GM23338 (cell line): ENCODE results near the gene HDAC9. TPM values are rescaled to one million over a fixed set of nuclear protein-coding genes. Genes with fewer than 3 reads are reported as not detected.

Experiments used
- ATAC-seq: fragments of 200-7000 bp; cut with Tn5 transposase; 3 replicates; pipeline ENCODE4 v1.9.1; 2020
- DNase-seq: peaks from one replicate; pipeline ENCODE4 v3.0.0-alpha.2; 2015; ENCODE audit warnings: low spot score
- H2AFZ ChIP-seq: fragments of 200-600 bp; sonication (generic); 2 replicates; pipeline ENCODE4 v1.8.0; 2016; ENCODE audit warnings: antibody characterized with exemption, mild to moderate bottlenecking, moderate library complexity
- H3F3A ChIP-seq: fragments of 200-600 bp; sonication (generic); replicated peaks from 2 replicates; pipeline ENCODE4 v1.8.0; 2017; ENCODE audit warnings: antibody characterized with exemption, mixed run types, low read depth
- H3K27ac ChIP-seq: fragments of 200-600 bp; sonication (generic); 2 replicates; pipeline ENCODE4 v1.6.1; 2016; ENCODE audit warnings: low read depth
- H3K27me3 ChIP-seq: fragments of 200-600 bp; sonication (generic); 2 replicates; pipeline ENCODE4 v1.8.0; 2016; ENCODE audit warnings: mild to moderate bottlenecking, mixed run types, moderate library complexity; ENCODE audit not compliant: insufficient read depth
- H3K36me3 ChIP-seq: fragments of 200-600 bp; sonication (generic); 2 replicates; pipeline ENCODE4 v1.8.0; 2016; ENCODE audit warnings: mild to moderate bottlenecking; ENCODE audit not compliant: insufficient read depth
- H3K4me1 ChIP-seq: fragments of 200-600 bp; sonication (generic); 2 replicates; pipeline ENCODE4 v1.8.0; 2016; ENCODE audit warnings: mild to moderate bottlenecking, moderate library complexity; ENCODE audit not compliant: insufficient read depth
- H3K4me2 ChIP-seq: fragments of 200-600 bp; sonication (generic); 2 replicates; pipeline ENCODE4 v1.7.1; 2017; ENCODE audit warnings: mixed run types
- H3K4me3 ChIP-seq: fragments of 200-600 bp; sonication (generic); 2 replicates; pipeline ENCODE4 v1.6.1; 2016; ENCODE audit warnings: mixed run types
- H3K79me2 ChIP-seq: fragments of 200-600 bp; sonication (generic); replicated peaks from 2 replicates; pipeline ENCODE4 v1.8.0; 2017; ENCODE audit warnings: mild to moderate bottlenecking; ENCODE audit not compliant: insufficient read depth
- H3K9me2 ChIP-seq: fragments of 200-600 bp; sonication (generic); 2 replicates; pipeline ENCODE4 v1.8.0; 2017; ENCODE audit not compliant: insufficient read depth
- H4K20me1 ChIP-seq: fragments of 200-600 bp; sonication (generic); replicated peaks from 2 replicates; pipeline ENCODE4 v1.8.0; 2017; ENCODE audit warnings: mild to moderate bottlenecking; ENCODE audit not compliant: insufficient read depth
- H3K27ac Mint-ChIP-seq: 2 replicates; pipeline ENCODE4 v1.8.0; 2020; ENCODE audit warnings: inconsistent platforms, mild to moderate bottlenecking, moderate library complexity, mixed read lengths
- H3K27me3 Mint-ChIP-seq: 3 replicates; pipeline ENCODE4 v1.8.0; 2022; ENCODE audit warnings: low read depth, mild to moderate bottlenecking, moderate library complexity, mixed read lengths, inconsistent platforms; ENCODE audit not compliant: insufficient read depth, poor library complexity
- H3K36me3 Mint-ChIP-seq: 3 replicates; pipeline ENCODE4 v1.8.0; 2021; ENCODE audit warnings: low read depth, mild to moderate bottlenecking, inconsistent platforms, moderate library complexity, mixed read lengths
- H3K4me1 Mint-ChIP-seq: 3 replicates; pipeline ENCODE4 v1.8.0; 2020; ENCODE audit warnings: mild to moderate bottlenecking, inconsistent platforms, mixed read lengths
- H3K4me3 Mint-ChIP-seq: 3 replicates; pipeline ENCODE4 v1.8.0; 2021; ENCODE audit warnings: moderate library complexity, mild to moderate bottlenecking, inconsistent platforms, mixed read lengths
- H3K9me3 Mint-ChIP-seq: 3 replicates; pipeline ENCODE4 v1.8.0; 2020; ENCODE audit warnings: moderate library complexity, mild to moderate bottlenecking, inconsistent platforms, mixed read lengths
- EZH2 ChIP-seq: fragments of 200-600 bp; sonication (generic); IDR thresholded peaks from one replicate; pipeline ENCODE4 v1.8.0; 2017; ENCODE audit warnings: antibody characterized with exemption, mild to moderate bottlenecking, low read depth; ENCODE audit not compliant: unreplicated experiment
- ZNF331 ChIP-seq: fragments of 250-450 bp; sonication (Bioruptor Pico); IDR thresholded peaks from 2 replicates; pipeline ENCODE4 v1.5.0; 2020; ENCODE audit warnings: low read depth, mild to moderate bottlenecking, moderate library complexity
- polyA plus RNA-seq: library from polyadenylated mRNA; unstranded; fragments of >200 nt; fragmentation: Nextera tagmentation; extraction: Ambion mirVana; gene quantifications from 2 replicates; pipeline ENCODE4 v1.2.1, GENCODE V29; 2016
- total RNA-seq: library from RNA; depleted of rRNA; stranded (reverse); fragments of >200 nt; shearing (Covaris generic); gene quantifications from 2 replicates; pipeline ENCODE4 v1.2.3, GENCODE V29; 2014
- TF ChIP-seq, protein P1 (sequence below): fragments of 250-450 bp; sonication (Bioruptor Pico); IDR thresholded peaks from 2 replicates; pipeline ENCODE4 v1.5.0; 2020; ENCODE audit warnings: mild to moderate bottlenecking, moderate library complexity
- TF ChIP-seq, protein P2 (sequence below), 2 experiments: fragments of 200-600 bp in 1 of 2; sonication (generic) in 1 of 2; conservative IDR thresholded peaks; 2 replicates each; pipeline versions ENCODE4 v1.5.1 to v1.6.1; 2016 to 2017; ENCODE audit warnings: antibody characterized with exemption in 2 of 2, low read depth in 2 of 2, mild to moderate bottlenecking in 2 of 2, moderate library complexity in 1 of 2

HDAC9 gene
- total and polyA plus RNA-seq, 2 experiments from 2014 or later: 8.3 to 18.5 TPM

DNA sequence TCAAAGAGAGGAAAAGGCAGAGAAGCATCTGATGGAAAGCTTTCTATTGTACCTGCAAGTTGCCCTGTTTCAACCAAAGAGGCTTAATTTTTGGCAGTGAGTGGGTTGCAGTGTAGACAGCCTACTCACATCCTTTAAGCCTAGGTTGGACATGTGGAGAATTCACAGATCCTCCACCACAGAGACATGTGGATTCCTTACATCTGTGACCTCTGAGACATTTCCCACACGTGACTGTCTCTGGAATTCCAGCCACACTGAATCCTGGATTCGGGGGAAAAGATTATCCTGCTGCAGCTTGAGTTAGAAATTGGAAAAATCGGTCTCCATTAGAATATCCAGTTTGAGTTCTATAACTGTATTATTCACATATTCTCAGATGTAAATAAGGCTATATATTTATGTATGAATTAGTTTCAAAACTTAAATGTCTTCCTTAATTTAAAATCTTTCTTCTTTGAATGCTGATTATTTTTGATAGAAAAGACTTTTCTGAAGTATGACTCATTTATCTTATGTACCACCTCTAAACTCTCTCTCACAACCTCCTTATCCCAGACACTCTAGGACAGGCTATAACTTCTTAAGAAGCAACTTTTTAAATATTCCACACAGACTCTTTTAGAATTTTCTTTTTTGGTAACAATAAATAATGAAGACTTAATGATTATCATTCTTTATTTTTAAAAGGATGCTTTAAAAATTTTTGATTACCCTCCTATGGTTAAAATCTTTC, 498.6 kb downstream of the HDAC9 start (continued):
- TF ChIP-seq, protein P1, sequence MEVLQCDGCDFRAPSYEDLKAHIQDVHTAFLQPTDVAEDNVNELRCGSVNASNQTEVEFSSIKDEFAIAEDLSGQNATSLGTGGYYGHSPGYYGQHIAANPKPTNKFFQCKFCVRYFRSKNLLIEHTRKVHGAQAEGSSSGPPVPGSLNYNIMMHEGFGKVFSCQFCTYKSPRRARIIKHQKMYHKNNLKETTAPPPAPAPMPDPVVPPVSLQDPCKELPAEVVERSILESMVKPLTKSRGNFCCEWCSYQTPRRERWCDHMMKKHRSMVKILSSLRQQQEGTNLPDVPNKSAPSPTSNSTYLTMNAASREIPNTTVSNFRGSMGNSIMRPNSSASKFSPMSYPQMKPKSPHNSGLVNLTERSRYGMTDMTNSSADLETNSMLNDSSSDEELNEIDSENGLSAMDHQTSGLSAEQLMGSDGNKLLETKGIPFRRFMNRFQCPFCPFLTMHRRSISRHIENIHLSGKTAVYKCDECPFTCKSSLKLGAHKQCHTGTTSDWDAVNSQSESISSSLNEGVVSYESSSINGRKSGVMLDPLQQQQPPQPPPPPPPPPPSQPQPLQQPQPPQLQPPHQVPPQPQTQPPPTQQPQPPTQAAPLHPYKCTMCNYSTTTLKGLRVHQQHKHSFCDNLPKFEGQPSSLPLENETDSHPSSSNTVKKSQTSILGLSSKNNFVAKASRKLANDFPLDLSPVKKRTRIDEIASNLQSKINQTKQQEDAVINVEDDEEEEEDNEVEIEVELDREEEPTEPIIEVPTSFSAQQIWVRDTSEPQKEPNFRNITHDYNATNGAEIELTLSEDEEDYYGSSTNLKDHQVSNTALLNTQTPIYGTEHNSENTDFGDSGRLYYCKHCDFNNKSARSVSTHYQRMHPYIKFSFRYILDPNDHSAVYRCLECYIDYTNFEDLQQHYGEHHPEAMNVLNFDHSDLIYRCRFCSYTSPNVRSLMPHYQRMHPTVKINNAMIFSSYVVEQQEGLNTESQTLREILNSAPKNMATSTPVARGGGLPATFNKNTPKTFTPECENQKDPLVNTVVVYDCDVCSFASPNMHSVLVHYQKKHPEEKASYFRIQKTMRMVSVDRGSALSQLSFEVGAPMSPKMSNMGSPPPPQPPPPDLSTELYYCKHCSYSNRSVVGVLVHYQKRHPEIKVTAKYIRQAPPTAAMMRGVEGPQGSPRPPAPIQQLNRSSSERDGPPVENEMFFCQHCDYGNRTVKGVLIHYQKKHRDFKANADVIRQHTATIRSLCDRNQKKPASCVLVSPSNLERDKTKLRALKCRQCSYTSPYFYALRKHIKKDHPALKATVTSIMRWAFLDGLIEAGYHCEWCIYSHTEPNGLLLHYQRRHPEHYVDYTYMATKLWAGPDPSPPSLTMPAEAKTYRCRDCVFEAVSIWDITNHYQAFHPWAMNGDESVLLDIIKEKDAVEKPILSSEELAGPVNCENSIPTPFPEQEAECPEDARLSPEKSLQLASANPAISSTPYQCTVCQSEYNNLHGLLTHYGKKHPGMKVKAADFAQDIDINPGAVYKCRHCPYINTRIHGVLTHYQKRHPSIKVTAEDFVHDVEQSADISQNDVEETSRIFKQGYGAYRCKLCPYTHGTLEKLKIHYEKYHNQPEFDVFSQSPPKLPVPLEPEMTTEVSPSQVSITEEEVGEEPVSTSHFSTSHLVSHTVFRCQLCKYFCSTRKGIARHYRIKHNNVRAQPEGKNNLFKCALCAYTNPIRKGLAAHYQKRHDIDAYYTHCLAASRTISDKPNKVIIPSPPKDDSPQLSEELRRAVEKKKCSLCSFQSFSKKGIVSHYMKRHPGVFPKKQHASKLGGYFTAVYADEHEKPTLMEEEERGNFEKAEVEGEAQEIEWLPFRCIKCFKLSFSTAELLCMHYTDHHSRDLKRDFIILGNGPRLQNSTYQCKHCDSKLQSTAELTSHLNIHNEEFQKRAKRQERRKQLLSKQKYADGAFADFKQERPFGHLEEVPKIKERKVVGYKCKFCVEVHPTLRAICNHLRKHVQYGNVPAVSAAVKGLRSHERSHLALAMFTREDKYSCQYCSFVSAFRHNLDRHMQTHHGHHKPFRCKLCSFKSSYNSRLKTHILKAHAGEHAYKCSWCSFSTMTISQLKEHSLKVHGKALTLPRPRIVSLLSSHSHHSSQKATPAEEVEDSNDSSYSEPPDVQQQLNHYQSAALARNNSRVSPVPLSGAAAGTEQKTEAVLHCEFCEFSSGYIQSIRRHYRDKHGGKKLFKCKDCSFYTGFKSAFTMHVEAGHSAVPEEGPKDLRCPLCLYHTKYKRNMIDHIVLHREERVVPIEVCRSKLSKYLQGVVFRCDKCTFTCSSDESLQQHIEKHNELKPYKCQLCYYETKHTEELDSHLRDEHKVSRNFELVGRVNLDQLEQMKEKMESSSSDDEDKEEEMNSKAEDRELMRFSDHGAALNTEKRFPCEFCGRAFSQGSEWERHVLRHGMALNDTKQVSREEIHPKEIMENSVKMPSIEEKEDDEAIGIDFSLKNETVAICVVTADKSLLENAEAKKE: no peak
- TF ChIP-seq, protein P2, sequence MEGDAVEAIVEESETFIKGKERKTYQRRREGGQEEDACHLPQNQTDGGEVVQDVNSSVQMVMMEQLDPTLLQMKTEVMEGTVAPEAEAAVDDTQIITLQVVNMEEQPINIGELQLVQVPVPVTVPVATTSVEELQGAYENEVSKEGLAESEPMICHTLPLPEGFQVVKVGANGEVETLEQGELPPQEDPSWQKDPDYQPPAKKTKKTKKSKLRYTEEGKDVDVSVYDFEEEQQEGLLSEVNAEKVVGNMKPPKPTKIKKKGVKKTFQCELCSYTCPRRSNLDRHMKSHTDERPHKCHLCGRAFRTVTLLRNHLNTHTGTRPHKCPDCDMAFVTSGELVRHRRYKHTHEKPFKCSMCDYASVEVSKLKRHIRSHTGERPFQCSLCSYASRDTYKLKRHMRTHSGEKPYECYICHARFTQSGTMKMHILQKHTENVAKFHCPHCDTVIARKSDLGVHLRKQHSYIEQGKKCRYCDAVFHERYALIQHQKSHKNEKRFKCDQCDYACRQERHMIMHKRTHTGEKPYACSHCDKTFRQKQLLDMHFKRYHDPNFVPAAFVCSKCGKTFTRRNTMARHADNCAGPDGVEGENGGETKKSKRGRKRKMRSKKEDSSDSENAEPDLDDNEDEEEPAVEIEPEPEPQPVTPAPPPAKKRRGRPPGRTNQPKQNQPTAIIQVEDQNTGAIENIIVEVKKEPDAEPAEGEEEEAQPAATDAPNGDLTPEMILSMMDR (conservative IDR thresholded peaks at IDR 0.05; ENCODE audit: low read depth in 2 of 2): no peak

DNA sequence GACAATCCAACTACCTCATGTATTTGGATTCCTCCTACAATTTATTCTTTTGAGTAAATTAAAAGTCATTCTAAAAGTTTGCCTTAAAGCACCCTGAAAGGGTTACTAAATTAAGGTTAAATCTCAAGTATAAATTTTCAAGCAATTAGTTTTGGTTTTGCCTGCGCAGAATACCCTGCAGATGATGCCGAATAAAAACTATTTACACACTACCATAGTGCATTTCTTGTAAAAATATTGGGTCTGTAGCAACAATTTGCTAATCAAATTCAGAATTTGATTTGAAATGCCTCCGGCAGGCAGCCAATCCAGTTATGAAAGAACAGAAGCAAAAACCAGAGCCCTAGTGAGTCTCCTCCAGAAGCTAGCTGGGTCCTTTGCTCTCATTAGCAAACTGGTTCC, 499.7 kb downstream of the HDAC9 start:
- ATAC-seq: no peak
- peaks cover 4% of the 10 kb centered on the region; the same call in 1 of the 2 replicates for H3K4me1 ChIP-seq
- peaks cover 9% of the 10 kb centered on the region for H3K9me3 Mint-ChIP-seq
- peaks cover 5% of the 10 kb centered on the region; the same call in 1 of the 2 replicates for H3K9me2 ChIP-seq
- H4K20me1 ChIP-seq: no peaks in the 10 kb centered on the region
- H3K27ac Mint-ChIP-seq: no peak overlapping the region
- H3K27me3 ChIP-seq: no peaks in the 10 kb centered on the region
- H3K36me3 Mint-ChIP-seq: peaks cover 4% of the 10 kb centered on the region; the same call in 1 of the 3 replicates
- no peak overlapping the region for H3K4me3 Mint-ChIP-seq
- DNase-seq: no peak
- TF ChIP-seq EZH2 (no peak), ZNF331 (CRISPR knock-in tag) (no peak)
- TF ChIP-seq, protein P1: no peak
- no peaks in the 10 kb centered on the region for H3K27me3 Mint-ChIP-seq
- no peak overlapping the region for H3K4me2 ChIP-seq
- no peak overlapping the region for H2AFZ ChIP-seq
- H3K27ac ChIP-seq: no peak overlapping the region
- H3K4me1 Mint-ChIP-seq: peaks cover 19% of the 10 kb centered on the region; the same call in 2 of the 3 replicates
- no peaks in the 10 kb centered on the region for H3F3A ChIP-seq
- no peak overlapping the region for H3K4me3 ChIP-seq
- no peaks in the 10 kb centered on the region for H3K79me2 ChIP-seq
- H3K36me3 ChIP-seq: no peaks in the 10 kb centered on the region
